HFFc6 (cell line): ENCODE data around the gene SSBP3. TPM values are rescaled to one million over a fixed set of nuclear protein-coding genes. Genes with fewer than 3 reads are reported as not detected.
A peak's percentile ranks its signal among the peaks of the same experiment; 100 is the strongest.

Experiments
- DNase-seq: peaks from one replicate; pipeline ENCODE4 v3.0.0-alpha.2; 2018
- H3K27ac Mint-ChIP-seq: 2 replicates; pipeline ENCODE4 v1.8.0; 2020; ENCODE audit warnings: mild to moderate bottlenecking, mixed read lengths
- H3K27me3 Mint-ChIP-seq: 2 replicates; pipeline ENCODE4 v1.8.0; 2021; ENCODE audit warnings: mild to moderate bottlenecking, moderate library complexity, mixed read lengths; ENCODE audit not compliant: insufficient read depth
- H3K36me3 Mint-ChIP-seq: 2 replicates; pipeline ENCODE4 v1.8.0; 2021; ENCODE audit warnings: low read depth, mixed read lengths
- H3K4me1 Mint-ChIP-seq: 2 replicates; pipeline ENCODE4 v1.8.0; 2020; ENCODE audit warnings: low read depth, mixed read lengths
- H3K4me3 Mint-ChIP-seq: 2 replicates; pipeline ENCODE4 v1.8.0; 2020; ENCODE audit warnings: mild to moderate bottlenecking, moderate library complexity, mixed read lengths
- H3K9me3 Mint-ChIP-seq: 2 replicates; pipeline ENCODE4 v1.8.0; 2020; ENCODE audit warnings: mild to moderate bottlenecking, mixed read lengths
- total RNA-seq, 6 experiments: library from RNA; stranded (reverse); fragmentation: NEBNext Ultra II Directional; extraction: Animal tissue kit (Norgen Biotek cat#: 25700); gene quantifications; 2 replicates in 1 of 6; 3 replicates in 5 of 6; pipeline ENCODE4 v1.2.3, GENCODE V29; 2021
- TF ChIP-seq, protein P1 (sequence below): fragments of 200-600 bp; sonication (generic); IDR thresholded peaks from 2 replicates; pipeline ENCODE4 v1.5.0; 2021; ENCODE audit warnings: antibody characterized with exemption, mild to moderate bottlenecking

Gene SSBP3
- total RNA-seq, 6 experiments from 2014 or later, result 42.3 to 72.2 (median 58.1) TPM

DNA sequence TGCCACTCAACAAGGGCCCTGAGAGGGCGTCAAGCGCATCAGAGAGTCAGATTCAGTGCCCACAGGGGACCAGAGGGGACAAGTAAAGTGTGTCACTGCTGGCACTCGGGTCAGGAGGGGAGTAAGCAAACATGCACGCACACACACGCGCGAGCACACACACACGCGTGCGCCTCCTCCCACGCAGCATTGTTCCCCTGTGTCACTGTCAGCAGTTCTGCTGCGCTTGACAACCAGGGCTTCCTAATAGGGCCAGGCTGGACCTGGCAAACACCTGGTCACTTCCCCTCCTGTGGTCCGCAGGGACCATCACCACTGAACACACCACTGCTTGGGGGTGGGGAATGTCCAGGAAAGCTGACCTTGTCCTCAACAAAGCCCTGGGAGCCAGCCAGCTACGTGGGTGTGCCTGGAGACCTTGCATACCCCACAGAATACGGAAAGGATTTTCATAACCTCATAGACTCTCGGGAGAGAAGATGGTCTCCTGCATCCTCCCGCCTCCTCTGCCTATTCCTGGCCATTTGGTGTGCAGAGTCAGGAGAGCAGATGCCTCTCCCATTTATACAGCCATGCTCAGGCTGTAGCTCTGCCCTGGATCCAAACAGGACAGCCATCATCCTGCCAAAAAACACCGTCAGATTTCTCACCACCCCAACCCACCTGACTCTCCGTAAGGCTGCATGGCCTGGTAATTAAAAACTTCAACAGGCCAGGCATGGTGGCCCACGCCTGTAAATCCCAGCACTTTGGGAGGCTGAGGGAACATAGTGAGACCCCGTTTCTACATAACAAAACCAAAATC lies 73.2 kb downstream of the SSBP3 start:
- Mint-ChIP-seq H3K4me3 (no peak overlapping the region), H3K4me1 (peaks cover 82% of the 10 kb centered on the region), H3K9me3 (no peaks in the 10 kb centered on the region), H3K27ac (peak overlapping the region; percentile 38), H3K27me3 (no peaks in the 10 kb centered on the region; the same call in 1 of the 2 replicates), H3K36me3 (peaks cover under 1% of the 10 kb centered on the region; the same call in 1 of the 2 replicates)
- TF ChIP-seq, protein P1, sequence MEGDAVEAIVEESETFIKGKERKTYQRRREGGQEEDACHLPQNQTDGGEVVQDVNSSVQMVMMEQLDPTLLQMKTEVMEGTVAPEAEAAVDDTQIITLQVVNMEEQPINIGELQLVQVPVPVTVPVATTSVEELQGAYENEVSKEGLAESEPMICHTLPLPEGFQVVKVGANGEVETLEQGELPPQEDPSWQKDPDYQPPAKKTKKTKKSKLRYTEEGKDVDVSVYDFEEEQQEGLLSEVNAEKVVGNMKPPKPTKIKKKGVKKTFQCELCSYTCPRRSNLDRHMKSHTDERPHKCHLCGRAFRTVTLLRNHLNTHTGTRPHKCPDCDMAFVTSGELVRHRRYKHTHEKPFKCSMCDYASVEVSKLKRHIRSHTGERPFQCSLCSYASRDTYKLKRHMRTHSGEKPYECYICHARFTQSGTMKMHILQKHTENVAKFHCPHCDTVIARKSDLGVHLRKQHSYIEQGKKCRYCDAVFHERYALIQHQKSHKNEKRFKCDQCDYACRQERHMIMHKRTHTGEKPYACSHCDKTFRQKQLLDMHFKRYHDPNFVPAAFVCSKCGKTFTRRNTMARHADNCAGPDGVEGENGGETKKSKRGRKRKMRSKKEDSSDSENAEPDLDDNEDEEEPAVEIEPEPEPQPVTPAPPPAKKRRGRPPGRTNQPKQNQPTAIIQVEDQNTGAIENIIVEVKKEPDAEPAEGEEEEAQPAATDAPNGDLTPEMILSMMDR, result no peak
- no peak for DNase-seq

DNA sequence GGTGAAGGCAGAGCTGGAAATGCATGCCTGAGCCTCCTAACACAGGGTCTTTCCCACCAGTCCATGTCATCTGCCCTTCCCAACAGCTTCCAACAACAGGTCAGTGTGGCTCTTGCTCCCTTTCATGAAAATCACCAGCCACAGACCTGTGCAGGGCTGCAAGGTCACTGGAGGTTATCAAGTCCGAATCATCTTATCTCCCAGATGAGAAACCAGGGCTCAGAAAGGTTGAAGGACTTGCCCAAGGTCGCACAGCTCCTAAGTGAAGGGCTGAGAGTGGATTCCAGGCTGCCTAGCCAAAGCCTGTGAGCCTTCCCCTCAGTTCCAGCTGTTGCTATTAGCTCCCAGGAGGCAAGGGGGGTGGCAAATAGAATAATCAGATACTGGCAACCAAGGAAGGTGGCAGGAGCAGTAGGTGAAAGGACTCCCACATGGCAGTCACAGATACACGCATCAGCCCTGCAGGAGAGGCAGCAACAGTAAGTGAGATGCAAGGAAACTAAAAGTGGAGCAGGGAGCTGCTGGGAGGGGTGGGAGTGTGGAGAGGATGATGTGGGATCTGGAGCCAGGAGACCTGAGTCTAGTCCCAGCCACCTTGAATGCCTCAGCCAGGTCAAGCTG lies 74.2 kb downstream of the SSBP3 start:
- Mint-ChIP-seq H3K36me3 (peaks cover 5% of the 10 kb centered on the region; the same call in 1 of the 2 replicates), H3K4me3 (no peak overlapping the region), H3K4me1 (peaks cover 89% of the 10 kb centered on the region), H3K27ac (peak overlapping the region; percentile 51; the same call in 1 of the 2 replicates), H3K27me3 (no peaks in the 10 kb centered on the region; the same call in 1 of the 2 replicates), H3K9me3 (no peaks in the 10 kb centered on the region)
- DNase-seq, result no peak
- TF ChIP-seq, protein P1, result no peak

DNA sequence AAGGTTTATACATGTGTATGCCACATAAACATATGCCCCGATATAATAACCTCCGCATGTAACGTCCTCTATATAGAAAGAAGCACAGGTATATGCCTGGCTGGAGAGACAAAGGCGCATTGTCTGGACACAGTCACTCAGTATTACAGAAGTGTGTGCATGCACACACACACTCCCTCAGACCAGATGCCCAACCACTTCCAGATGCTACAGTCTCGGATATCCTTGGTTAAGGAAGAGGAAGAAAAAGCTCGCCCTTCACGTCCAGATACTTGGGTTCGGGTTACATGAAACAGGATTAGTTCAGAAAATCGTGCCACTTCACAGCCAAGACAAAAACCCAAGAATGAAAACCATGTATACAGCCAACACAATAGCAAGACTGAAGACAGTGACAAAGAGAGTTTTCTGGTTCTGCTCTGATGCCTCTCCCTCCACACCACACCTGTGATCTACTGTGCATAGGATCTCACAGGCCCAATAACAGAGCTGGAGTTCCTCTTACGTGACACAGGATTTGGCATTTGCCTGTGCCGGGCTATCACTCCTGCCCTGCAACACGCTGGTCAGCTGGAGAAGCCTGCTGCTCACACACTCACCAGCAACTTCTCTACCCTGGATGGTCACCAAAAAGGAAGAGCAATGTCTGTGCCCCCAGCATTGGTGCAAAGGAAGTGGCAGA lies 75.0 kb downstream of the SSBP3 start:
- TF ChIP-seq, protein P1, result no peak
- Mint-ChIP-seq H3K27me3 (no peaks in the 10 kb centered on the region; the same call in 1 of the 2 replicates), H3K4me3 (no peak overlapping the region; the same call in 1 of the 2 replicates)

DNA sequence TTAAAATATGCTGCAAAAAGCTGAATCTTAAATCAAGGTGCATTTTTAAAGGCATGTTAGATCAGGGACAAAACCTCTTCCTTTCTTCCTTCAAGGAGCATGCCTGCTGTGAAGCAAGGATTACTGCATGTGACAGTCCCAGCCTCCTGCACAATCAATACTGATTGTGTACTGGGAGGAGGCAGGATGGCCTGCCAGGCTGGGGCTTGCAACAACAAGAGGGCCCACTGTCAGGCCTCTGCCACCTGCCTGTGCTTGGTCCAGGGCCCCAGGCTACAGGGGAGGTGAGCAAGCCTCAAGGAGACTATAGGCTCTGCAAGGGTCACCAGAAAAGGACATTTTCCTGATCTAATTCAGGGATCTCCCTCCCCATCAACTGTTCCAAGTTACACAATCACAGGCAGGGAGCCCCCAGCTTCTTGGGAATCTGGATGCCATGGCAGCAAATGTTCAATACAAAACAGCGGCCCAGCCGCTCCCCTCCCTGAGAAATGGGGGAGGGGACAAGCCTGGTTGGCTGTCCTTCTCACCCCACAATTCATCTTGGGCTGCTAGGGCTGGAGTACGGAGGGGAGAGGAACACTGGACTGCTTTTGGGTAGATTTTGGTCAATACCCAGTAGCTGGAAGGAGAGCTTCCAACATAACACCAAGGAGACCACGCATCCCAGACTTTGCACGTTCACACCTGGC lies 76.7 kb downstream of the SSBP3 start:
- DNase-seq, result no peak
- TF ChIP-seq, protein P1, result no peak
- no peaks in the 10 kb centered on the region for H3K9me3 Mint-ChIP-seq
- H3K4me1 Mint-ChIP-seq, result peaks cover 72% of the 10 kb centered on the region
- H3K4me3 Mint-ChIP-seq, result no peak overlapping the region
- peaks cover 5% of the 10 kb centered on the region; the same call in 1 of the 2 replicates for H3K36me3 Mint-ChIP-seq
- H3K27ac Mint-ChIP-seq, result no peak overlapping the region; the same call in 1 of the 2 replicates
- no peaks in the 10 kb centered on the region; the same call in 1 of the 2 replicates for H3K27me3 Mint-ChIP-seq

More for the DNA sequence above, 75.0 kb downstream of the SSBP3 start:
- no peaks in the 10 kb centered on the region for H3K9me3 Mint-ChIP-seq
- H3K27ac Mint-ChIP-seq, result peak overlapping the region; percentile 11
- no peak for DNase-seq
- H3K36me3 Mint-ChIP-seq, result peaks cover 5% of the 10 kb centered on the region; the same call in 1 of the 2 replicates
- peaks cover 89% of the 10 kb centered on the region for H3K4me1 Mint-ChIP-seq

DNA sequence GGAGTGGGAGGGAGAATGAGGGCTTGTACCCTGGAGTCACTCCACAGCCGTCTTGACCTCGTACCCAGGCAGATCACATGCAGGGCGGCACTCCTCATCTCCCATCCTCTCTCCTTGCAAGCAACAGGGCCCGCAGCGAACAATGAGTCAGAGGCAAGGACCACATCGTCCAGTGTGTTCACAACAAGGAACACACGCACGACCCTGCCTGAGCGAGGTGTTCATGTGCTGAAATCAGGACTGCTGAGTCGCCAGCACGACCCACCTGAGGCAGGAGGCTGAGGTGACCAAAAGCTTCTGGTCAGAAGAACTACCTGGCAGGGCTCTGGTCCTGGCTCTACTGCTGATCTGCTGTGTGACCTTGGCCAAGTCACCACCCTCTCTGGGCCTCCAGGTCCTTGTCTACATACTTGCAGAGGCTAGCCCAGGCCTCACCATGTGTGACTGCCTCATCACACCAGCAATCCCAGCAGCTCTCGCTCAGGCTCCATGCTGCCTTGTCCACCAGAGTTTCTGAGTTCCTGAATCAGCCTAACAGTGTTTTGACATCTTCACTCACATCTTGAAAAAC lies 78.0 kb downstream of the SSBP3 start:
- H3K4me1 Mint-ChIP-seq, result peaks cover 67% of the 10 kb centered on the region
- H3K27me3 Mint-ChIP-seq, result no peaks in the 10 kb centered on the region; the same call in 1 of the 2 replicates
- no peak for DNase-seq
- TF ChIP-seq, protein P1, result no peak
- H3K9me3 Mint-ChIP-seq, result no peaks in the 10 kb centered on the region
- H3K27ac Mint-ChIP-seq, result peak overlapping the region; percentile 72
- peaks cover 5% of the 10 kb centered on the region; the same call in 1 of the 2 replicates for H3K36me3 Mint-ChIP-seq
- no peak overlapping the region for H3K4me3 Mint-ChIP-seq
